Stimulated activated CD8-positive, alpha-beta memory T cell treated with anti-CD3 and anti-CD28 coated beads, Interleukin-7, amount 100 ng/mL, for 24 hours (primary cell): ENCODE results near the gene CGB2.
"Not testable (repeated sequence)": the region's sequence is repeated elsewhere in the genome, so short reads cannot be mapped to it uniquely, and the experiment has no call there.

ENCODE experiments used
- DNase-seq: peaks from one replicate; pipeline ENCODE4 v3.0.0-alpha.2; 2020; ENCODE audit warnings: low read depth

The CGB2 gene

DNA sequence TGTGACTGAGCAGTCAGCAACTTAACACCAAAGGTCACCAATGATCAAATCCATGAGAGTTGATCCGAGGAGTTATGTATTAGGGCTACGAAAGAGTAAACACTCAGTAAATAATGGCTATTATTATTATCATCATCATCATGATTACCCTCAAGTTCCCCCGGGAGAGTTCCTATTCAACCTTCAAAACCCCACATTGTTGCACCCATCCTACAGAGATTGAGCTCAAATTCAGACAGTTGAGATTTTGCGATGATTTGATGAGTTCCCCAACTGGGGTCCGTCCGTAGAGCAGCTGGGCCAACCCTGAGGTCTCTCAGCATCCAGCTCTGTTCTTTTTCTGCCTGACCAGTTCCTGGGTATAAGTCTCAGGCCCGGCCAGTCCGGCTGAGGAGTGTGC lies 6.4 kb downstream of the CGB2 start:
- not testable (repeated sequence) for DNase-seq

DNA sequence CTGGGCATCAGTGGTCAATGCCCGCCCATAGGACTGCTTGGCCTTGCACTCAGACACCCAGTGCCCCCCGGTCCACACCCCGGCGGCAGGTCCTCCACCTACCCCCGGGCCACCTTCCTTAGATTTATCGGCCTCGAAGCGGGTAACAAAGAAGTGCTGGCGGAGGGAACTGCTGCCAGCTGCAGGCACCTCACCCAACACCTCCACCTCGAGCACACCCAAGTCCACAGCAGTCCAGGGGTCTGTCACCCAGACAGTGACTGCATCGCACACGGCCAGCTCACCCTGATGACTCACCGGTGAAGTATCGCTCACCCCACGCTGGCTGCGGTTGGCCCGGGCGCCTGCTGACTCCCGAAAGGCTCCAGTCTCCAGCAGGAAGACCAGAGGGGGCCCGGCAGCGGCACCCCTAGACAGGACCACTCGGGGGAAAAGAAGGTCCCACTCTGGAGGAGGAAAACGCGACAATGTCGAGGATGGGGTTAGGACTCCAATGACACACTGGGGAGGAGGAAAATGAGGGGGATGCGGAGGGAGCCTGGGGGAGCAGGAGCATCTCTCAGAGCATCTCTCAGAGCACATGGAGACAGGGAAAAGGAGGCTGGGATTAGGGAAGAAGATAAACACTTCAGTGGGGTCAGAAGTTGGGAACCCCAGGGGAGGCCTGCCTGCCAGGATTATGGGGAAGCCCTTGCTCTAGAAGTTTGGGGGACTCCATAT lies 7.0 kb downstream of the CGB2 start:
- DNase-seq: not testable (repeated sequence)

DNA sequence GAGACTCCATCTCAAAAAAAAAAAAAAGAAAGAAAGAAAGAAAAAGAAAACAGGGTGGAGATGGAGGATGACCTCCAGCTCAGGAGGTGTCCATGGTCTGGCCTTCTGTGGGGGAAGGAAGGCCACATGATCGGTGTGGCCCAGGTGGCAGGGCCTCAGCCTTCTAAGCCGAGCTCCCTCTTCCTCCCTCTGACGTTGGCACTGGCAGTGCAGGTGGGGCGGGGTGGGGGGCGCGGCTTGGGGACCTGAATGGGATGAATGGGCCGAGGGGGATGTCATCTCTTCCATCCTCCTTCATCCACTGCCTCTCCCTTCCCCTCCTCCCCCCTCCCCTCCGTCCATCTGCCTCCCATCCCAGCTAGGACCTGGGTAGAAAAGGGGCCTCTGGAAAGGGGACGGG lies 8.0 kb downstream of the CGB2 start:
- DNase-seq: not testable (repeated sequence)

DNA sequence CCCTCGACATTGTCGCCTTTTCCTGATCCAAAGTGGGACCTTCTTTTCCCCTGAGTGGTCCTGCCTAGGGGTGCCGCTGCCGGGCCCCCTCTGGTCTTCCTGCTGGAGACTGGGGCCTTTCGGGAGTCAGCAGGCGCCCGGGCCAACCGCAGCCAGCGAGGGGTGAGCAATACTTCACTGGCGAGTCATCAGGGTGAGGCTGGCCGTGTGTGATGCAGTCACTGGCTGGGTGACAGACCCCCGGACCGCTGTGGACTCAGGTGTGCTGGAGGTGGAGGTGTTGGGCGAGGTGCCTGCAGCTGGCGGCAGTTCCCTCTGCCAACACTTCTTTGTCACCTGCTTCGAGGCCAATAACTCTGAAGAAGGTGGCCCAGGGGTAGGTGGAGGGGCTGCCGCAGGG lies 10.5 kb downstream of the CGB2 start:
- DNase-seq: no peak

DNA sequence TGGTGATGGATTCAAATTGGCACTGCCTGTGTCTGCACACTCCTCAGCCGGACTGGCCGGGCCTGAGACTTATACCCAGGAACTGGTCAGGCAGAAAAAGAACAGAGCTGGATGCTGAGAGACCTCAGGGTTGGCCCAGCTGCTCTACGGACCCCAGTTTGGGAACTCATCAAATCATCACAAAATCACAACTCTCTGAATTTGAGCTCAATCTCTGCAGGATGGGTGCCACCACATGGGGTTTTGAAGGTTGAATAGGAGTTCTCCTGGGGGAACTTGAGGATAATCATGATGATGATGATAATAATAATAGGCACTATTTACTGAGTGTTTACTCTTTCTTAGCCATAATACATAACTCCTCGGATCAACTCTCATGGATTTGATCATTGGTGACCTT lies 11.0 kb downstream of the CGB2 start:
- DNase-seq: not testable (repeated sequence)

DNA sequence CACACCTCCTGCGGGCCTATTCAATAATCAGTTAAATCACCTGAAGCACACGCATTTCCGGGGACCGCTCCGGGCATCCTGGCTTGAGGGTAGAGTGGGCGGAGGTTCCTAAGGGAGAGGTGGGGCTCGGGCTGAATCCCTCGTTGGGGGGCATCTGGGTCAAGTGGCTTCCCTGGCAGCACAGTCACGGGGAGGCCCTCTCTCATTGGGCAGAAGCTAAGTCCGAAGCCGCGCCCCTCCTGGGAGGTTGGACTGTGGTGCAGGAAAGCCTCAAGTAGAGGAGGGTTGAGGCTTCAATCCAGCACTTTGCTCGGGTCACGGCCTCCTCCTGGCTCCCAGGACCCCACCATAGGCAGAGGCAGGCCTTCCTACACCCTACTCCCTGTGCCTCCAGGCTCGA lies 11.9 kb downstream of the CGB2 start, which contains the start of gene CGB5:
Gene CGB5, plus strand, starts transcription at position 301 of the 400 bp plus-strand sequence. CDS start 362 bp downstream, outside the sequence.
- DNase-seq: not testable (repeated sequence)

DNA sequence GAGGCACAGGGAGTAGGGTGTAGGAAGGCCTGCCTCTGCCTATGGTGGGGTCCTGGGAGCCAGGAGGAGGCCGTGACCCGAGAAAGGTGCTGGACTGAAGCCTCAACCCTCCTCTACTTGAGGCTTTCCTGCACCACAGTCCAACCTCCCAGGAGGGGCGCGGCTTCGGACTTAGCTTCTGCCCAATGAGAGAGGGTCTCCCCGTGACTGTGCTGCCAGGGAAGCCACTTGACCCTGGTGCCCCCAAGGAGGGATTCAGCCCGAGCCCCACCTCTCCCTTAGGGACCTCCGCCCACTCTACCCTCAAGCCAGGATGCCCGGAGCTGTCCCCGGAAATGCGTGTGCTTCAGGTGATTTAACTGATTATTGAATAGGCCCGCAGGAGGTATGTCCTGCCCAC lies 17.3 kb downstream of the CGB2 start, which contains the start of gene CGB8:
Gene CGB8, minus strand, starts transcription at position 101 of the 400 bp plus-strand sequence. CDS start 372 bp downstream, outside the sequence.
- DNase-seq: not testable (repeated sequence)

DNA sequence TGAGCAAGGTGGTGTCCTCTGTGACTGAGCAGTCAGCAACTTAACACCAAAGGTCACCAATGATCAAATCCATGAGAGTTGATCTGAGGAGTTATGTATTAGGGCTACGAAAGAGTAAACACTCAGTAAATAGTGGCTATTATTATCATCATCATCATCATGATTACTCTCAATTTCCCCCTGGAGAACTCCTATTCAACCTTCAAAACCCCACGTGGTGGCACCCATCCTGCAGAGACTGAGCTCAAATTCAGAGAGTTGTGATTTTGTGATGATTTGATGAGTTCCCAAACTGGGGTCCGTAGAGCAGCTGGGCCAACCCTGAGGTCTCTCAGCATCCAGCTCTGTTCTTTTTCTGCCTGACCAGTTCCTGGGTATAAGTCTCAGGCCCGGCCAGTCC lies 18.1 kb downstream of the CGB2 start:
- not testable (repeated sequence) for DNase-seq

DNA sequence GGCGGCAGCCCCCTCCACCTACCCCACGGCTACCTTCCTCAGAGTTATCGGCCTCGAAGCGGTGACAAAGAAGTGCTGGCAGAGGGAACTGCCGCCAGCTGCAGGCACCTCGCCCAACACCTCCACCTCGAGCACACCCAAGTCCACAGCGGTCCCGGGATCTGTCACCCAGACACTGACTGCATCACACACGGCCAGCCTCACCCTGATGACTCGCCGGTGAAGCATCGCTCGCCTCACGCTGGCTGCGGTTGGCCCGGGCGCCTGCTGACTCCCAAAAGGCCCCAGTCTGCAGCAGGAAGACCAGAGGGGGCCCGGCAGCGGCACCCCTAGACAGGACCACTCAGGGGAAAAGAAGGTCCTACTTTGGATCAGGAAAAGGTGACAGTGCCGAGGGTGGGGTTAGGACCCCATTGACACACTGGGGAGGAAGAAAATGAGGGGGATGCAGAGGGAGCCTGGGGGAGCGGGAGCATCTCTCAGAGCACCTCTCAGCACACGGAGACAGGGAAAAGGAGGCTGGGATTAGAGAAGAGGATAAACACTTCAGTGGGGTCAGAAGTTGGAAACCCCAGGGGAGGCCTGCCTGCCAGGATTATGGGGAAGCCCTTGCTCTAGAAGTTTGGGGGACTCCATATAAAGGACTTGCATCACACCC lies 18.8 kb downstream of the CGB2 start:
- DNase-seq: not testable (repeated sequence)

DNA sequence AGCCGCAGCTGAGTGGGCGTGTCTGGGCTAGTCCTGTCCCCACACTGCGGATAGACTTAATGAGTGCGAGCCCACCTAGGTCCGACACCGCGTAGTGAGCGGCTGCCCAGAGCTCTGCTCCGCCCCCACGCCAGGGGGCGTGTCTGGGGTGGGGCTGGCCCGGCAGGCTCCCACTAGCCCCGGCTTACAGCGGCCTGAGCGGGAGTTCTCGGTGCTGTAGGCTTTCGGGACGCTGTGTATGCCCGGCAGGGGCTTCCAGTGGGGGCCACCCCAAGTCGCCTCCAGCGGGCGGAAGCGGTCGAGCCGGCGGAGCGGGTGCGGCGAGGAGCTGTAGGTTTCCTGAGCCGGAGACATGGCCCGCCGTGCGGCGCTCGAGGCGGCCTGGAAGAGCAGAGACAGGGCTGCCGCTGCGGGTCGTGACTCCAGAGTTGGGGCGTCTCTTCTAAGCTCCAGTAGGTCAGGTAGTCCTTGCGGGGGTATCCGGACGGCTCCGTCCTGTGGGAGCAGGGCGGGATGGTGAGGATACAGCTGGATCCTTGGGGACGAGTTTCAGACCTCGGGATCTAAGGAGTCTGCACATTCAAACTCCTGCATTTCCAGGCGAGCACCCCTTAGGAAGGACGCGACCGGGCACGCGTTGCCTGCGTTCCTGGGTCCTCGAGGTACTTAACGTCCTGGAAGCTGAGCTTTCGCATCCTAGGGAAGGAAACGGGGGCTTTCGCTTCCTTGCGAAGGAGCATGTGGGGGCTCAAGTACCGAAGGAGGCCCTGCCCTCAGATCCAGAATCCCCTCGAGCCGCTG lies 24.6 kb downstream of the CGB2 start:
- DNase-seq: no peak

DNA sequence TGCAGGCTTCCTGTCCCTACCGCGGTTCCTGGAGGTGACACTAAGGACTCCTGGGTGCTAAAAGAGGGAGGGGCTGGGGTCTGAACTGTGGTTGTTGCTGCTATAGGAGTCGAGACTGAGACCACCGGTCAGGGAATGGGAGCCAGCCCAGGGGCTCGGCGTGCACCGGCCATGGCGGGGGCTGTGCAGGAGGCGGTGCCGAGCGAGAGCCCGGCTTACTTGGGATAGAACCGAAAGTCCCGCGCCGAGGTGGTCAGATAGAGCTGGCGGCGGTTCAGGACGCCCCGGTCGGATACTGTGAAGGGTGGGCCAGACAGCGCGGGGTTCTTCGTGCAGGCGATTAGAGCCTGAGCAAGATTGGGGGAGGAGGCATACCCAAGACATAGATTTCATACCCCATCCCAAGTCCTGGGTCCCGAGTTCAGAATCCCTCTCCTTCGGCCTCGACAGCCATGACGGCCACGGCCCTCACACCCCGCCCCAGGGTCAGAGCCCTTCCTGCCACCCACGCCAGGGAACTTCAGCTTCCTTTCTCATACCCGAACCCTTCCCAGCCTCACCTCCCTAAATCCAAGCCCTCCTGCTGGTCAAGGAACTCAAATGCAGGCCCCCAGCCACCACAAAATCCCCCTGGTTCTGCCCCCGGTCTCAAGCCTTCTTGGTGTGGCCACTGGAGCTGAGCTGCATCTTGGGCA lies 25.4 kb downstream of the CGB2 start:
- not testable (repeated sequence) for DNase-seq

DNA sequence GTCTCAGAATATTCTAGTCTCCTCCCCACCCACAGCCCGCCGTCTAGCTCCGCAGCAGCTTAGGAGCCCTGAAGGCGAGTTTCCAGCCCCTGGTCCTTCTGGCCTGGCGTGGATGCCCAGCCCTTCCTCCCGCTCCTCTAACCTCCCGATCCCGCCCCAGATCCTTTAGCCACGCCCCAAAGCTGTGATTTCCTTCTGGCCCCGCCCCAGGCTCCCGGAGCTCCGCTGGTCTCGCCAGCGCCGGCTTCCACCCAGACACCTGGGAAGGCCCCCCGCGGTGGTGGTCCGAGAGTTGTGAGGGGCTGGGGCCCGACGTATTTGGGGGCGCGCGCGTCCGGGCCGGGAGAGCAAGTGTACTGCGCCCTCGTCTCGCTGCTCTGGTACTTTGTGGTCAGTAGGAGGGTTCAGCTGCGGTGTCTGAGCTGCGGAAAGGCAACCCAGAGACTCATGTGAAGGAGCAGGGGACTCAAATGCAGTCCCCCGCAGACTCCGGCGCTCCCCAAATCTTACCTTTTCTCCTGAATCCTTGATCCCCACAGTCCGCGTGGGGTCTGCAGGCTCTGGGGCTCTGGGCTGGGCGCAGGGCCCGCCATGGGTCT lies 26.0 kb downstream of the CGB2 start, which contains the start of gene CGB7:
Gene CGB7, minus strand, starts transcription at position 114 of the 599 bp plus-strand sequence. CDS start 2,374 bp downstream, outside the sequence.
- peak; percentile 9 for DNase-seq

DNA sequence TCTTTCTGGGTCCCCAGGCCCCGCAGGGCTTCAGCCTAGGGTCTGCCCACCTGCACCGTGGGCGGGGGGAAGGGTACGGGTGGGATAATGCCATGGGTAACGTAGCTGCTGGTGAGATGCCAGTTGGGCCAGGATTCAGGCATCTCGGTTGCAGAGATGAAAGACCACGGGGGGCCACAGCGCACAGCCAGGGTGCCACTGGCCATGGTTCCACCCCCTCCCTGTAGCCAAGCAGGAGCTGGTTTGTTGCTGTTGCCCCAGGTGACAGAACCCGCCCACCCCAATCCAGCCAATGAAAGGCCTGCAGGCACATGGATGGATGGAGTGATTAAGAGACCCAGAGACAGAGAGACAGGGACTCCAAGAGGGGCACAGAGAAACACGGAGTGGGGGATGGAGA lies 26.9 kb downstream of the CGB2 start:
- no peak for DNase-seq

DNA sequence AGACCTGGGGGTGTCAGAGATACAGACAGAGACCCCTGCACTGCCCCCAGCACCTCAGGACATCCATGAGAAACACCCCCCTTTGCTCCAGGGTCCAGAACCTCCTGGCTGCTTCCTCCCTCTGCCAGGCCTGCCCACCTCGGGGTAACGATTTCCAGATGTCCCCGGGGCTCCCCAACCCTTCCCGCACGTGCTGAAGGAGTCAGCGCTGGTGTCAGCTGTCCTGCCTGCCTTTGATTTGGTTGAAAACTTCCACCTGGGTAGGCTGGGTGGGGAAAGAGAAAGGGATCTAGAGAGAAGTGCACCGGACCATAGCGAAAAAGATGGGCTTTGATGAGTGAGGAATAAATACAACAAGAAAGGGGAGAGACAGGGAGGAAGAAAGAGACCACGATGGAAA lies 27.4 kb downstream of the CGB2 start:
- no peak for DNase-seq

DNA sequence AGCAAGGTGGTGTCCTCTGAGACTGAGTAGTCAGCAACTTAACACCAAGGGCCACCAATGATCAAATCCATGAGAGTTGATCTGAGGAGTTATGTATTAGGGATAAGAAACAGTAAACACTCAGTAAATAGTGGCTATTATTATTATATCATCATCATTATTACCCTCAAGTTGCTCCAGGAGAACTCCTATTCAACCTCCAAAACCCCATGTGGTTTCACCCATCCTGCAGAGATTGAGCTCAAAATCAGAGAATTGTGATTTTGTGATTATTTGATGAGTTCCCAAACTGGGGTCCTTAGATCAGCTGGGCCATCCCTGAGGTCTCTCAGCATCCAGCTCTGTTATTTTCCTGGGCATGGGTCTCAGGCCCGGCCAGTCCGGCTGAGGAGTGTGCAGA lies 29.3 kb downstream of the CGB2 start:
- no peak for DNase-seq

DNA sequence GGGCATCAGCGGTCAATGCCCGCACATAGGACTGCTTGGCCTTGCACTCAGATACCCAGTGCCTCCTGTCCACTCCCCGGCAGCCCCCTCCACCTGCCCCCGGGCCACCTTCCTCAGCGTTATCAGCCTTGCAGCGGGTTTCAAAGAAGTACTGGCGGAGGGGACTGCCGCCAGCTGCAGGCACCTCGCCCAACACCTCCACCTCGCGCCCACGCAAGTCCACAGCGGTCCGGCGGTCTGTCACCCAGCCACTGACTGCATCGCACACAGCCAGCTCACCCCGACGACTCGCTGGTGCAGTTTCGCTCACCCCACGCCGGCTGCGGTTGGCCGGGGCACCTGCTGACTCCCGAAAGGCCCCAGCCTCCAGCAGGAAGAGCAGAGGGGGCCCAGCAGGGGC lies 29.8 kb downstream of the CGB2 start:
- no peak for DNase-seq

DNA sequence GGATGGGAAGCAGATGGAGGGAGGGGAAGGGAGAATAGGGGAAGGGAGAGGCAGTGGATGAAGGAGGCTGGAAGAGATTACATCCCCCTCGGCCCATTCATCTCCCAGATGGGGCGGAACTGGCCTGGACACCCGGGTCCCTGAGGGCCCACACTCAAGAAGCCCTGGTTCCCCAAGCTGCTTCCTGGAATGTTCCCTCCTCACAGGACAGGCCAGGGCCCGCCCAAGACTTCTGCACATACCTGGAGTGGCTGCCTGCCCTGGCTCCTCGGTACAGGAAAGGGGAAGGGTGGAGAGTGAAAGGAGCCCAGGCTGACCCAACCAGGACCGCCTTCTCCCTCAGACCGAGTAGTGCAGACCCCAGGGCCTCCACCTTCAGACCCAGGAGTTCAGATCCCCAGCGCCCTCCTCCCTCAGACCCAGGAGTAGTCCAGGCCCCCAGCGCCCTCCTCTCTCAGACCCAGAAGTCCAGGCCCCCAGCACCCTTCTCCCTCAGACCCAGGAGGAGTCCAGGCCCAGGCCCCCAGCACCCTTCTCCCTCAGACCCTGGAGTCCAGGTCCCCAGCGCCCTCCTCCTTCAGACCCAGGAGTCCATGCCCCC lies 32.4 kb downstream of the CGB2 start:
- DNase-seq: no peak

DNA sequence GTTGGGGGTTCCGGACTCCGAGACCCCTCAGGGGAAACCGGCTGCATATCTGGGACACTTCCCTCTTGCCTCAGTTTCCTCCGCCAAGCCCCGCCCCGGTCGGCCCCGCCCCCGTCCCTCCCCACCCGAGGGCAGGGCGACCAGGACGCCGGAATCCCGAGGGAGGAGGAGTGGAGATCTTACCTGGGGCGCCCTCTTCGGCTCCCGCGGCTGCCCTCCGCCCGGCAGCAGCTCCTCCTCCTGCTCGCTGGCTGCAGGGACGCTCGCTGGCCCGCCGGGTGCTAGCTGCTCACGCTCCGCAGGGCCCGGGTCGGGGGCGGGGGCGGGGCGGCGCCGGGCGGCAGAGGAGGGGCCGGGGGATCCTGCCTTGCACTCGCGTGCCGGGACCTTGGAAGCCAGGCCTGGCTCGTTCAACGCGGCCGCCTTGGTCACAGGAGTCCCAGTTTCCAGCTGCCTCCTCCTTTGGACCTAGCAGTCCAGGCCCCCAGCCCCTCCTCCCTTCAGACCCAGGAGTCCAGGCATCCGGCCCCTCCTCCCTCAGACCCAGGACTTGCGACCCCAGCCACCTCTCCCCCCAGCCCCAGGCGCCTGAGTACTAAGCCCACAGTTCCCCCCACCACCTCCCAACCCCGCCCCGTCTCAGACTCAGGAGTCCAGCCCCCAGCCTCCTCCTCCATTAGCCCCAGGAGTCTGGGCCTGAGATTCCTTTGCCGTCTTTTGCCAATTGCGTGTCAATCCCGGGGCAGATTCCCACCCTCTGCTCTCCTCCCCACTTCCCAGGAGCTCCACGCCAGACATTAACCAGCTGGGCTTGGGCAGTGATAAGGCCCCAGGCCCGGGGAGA lies 33.3 kb downstream of the CGB2 start, which contains the start of gene NTF4:
Gene NTF4, minus strand, starts transcription at position 51 of the 844 bp plus-strand sequence. CDS start 2,821 bp downstream, outside the sequence.
- no peak for DNase-seq

DNA sequence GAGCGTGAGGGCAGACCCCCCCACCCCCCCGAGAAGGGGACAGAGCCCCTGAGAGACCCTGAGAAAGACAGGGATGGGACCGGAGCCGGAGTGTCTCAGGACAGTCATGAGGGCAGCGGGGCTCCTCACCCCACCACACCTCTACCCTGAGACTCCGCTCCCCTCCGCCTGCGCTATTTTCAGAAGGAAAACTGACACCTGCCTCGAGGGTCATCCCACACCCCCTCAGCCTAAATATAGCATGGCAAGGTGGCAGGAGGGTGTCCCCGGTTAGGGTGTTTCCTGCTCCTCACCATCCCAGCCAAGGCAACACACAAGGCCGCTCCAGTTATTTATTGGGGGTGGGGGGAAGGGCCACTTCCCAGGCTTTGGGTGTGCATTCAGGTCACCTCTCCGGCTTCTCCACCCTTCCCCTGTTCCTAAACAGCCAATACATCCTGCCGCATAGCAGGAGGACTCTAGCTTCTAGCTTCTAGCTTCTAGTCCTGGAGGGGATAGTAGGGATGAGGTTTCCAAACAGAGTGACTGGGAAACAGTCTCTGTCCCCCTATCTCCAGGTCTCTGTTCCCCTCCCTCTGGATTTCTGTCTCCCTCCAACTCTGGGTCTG lies 34.3 kb downstream of the CGB2 start:
- no peak for DNase-seq
